ENCODE measurements around the gene CLIC4. TPM values are rescaled to one million over a fixed set of nuclear protein-coding genes. Genes with fewer than 3 reads are reported as not detected.
"Not testable (repeated sequence)": the region's sequence is repeated elsewhere in the genome, so short reads cannot be mapped to it uniquely, and the experiment has no call there.

The CLIC4 gene
- total and polyA plus RNA-seq, 2 donors (not counting 1 experiment from before 2014, with no cell fraction given): 28.5 to 123 TPM

DNA sequence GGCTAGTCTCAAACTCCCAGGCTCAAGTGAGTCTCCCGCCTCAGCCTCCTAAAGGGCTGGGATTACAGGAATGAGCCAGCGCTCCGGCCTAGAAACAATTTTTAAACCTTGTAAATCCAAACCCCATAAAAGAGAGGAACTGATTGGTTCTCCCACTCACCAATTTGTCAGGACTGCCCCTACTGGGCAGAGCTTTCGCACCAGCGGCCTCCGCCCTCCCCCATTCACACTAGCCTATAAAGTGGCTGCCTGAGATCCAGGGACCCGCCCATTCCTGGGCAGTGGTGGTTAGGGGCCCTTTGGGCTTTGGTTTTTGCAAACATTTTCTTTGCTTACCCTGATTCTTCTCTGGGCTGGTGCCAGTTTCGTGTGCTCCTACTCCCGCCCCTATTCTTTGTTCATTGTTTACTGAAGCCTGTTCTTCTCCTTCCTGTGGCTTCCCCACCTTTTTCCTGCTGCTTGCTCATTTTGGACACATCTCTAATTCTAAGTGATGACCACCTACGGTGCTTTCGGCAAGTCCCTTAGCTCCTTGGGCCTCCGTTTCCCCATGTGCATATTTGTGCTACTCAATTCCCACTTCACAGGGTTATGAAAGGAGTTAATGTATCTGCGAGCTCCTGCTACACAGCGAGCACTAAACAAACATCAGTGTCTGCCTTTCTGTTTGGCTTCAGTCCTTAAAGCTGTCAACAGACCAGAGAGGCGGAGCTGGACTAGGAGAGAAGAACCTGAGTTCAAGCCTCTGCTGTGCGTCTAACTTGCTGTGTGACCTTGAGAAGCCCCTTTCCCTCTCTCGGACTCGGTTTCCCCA lies 39.8 kb upstream of the CLIC4 start:
- TF ChIP-seq EZH2 (IDR thresholded peaks at IDR 0.05; ENCODE audit: borderline replicate concordance, insufficient read depth, low read depth, low read length, poor library complexity, severe bottlenecking): no peak
- TF ChIP-seq, protein P1, sequence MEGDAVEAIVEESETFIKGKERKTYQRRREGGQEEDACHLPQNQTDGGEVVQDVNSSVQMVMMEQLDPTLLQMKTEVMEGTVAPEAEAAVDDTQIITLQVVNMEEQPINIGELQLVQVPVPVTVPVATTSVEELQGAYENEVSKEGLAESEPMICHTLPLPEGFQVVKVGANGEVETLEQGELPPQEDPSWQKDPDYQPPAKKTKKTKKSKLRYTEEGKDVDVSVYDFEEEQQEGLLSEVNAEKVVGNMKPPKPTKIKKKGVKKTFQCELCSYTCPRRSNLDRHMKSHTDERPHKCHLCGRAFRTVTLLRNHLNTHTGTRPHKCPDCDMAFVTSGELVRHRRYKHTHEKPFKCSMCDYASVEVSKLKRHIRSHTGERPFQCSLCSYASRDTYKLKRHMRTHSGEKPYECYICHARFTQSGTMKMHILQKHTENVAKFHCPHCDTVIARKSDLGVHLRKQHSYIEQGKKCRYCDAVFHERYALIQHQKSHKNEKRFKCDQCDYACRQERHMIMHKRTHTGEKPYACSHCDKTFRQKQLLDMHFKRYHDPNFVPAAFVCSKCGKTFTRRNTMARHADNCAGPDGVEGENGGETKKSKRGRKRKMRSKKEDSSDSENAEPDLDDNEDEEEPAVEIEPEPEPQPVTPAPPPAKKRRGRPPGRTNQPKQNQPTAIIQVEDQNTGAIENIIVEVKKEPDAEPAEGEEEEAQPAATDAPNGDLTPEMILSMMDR (IDR thresholded peaks at IDR 0.05): no peak
- peak overlapping the region in 1 of 2 donors; percentile 1 for H3K27ac ChIP-seq (ENCODE audit: low read length in 2 of 2)
- no peaks in the 10 kb centered on the region for H3K9me3 Mint-ChIP-seq (ENCODE audit: insufficient read depth)
- H3K27me3 ChIP-seq (replicated peaks in 1 of 4; ENCODE audit: control extremely low read depth in 1 of 4, control insufficient read depth in 3 of 4, insufficient read depth in 4 of 4, low read length in 3 of 4): no peaks in the 10 kb centered on the region
- CTCF ChIA-PET: interaction anchor here (1.2 kb wide), 1 partner anchor 17 kb away, joined by 4 read pairs; no protein-coding TSS in a partner anchor
- intact Hi-C loops (cut with micrococcal nuclease): no loop called here
- peak overlapping the region; percentile 15 for H3K9ac ChIP-seq (ENCODE audit: low read length)
- H2AFZ ChIP-seq (ENCODE audit: insufficient read depth, low read depth, low read length, poor library complexity, severe bottlenecking): peak overlapping the region; percentile 51
- DNase-seq (peak; percentile 63), ATAC-seq (ENCODE audit: low read depth) (peak; percentile 87)
- H3K9me3 ChIP-seq (ENCODE audit: control extremely low read depth in 1 of 3, control insufficient read depth in 2 of 3, insufficient read depth in 1 of 3, low read length in 2 of 3): no peaks in the 10 kb centered on the region
- peaks cover 10% of the 10 kb centered on the region for H3K4me1 Mint-ChIP-seq
- H3K27me3 Mint-ChIP-seq: no peaks in the 10 kb centered on the region
- peak overlapping the region in 3 of 5 experiments; percentile 8 to 34 (median 22) for H3K4me3 ChIP-seq (ENCODE audit: control extremely low read depth in 1 of 5, extremely low read depth in 1 of 5, insufficient read depth in 1 of 5, low read depth in 2 of 5, low read length in 4 of 5)
- peak overlapping the region; percentile 47 for H3K4me2 ChIP-seq (replicated peaks; ENCODE audit: low read depth, low read length, poor library complexity, severe bottlenecking)
- POLR2A ChIA-PET: interaction anchor here (0.6 to 1.8 kb wide), 2 partner anchors 18 to 40 kb away, joined by 3 to 5 read pairs; partner anchors contain the start of gene CLIC4
- peak overlapping the region; percentile 35 for H3K4me3 Mint-ChIP-seq
- H3K4me1 ChIP-seq (ENCODE audit: control insufficient read depth in 2 of 2, insufficient read depth in 2 of 2, low read length in 2 of 2): peaks cover 11% of the 10 kb centered on the region in 2 donors
- no peaks in the 10 kb centered on the region for H4K20me1 ChIP-seq (ENCODE audit: control insufficient read depth, insufficient read depth, low read length, poor library complexity, severe bottlenecking)
- H3K27ac Mint-ChIP-seq: peak overlapping the region; percentile 18
- H3K79me2 ChIP-seq (ENCODE audit: control insufficient read depth, insufficient read depth, low read length): no peaks in the 10 kb centered on the region
- no peaks in the 10 kb centered on the region for H3K36me3 ChIP-seq (replicated peaks in 1 of 2; ENCODE audit: control extremely low read depth in 1 of 2, control insufficient read depth in 1 of 2, extremely low read depth in 1 of 2, insufficient read depth in 2 of 2, low read length in 1 of 2)
- WGBS (ENCODE audit: insufficient coverage): 45% methylated on average over 11 of the region's 18 CpGs

- H3K27me3 ChIP-seq (replicated peaks in 1 of 4; ENCODE audit: control extremely low read depth in 1 of 4, control insufficient read depth in 3 of 4, insufficient read depth in 4 of 4, low read length in 3 of 4); H3K27ac ChIP-seq (ENCODE audit: low read length in 2 of 2); H3K79me2 ChIP-seq (ENCODE audit: control insufficient read depth, insufficient read depth, low read length); H2AFZ ChIP-seq (ENCODE audit: insufficient read depth, low read depth, low read length, poor library complexity, severe bottlenecking); H4K20me1 ChIP-seq (ENCODE audit: control insufficient read depth, insufficient read depth, low read length, poor library complexity, severe bottlenecking); ATAC-seq (ENCODE audit: low read depth); intact Hi-C loops (cut with micrococcal nuclease); H3K27ac Mint-ChIP-seq; POLR2A ChIA-PET; H3K4me2 ChIP-seq (replicated peaks; ENCODE audit: low read depth, low read length, poor library complexity, severe bottlenecking); H3K9me3 Mint-ChIP-seq (ENCODE audit: insufficient read depth); H3K27me3 Mint-ChIP-seq; H3K9me3 ChIP-seq (ENCODE audit: control extremely low read depth in 1 of 3, control insufficient read depth in 2 of 3, insufficient read depth in 1 of 3, low read length in 2 of 3); H3K4me3 Mint-ChIP-seq; H3K36me3 ChIP-seq (replicated peaks in 1 of 2; ENCODE audit: control extremely low read depth in 1 of 2, control insufficient read depth in 1 of 2, extremely low read depth in 1 of 2, insufficient read depth in 2 of 2, low read length in 1 of 2); DNase-seq: not testable (repeated sequence)
- Histone ChIP-seq H3K4me3 (ENCODE audit: control extremely low read depth in 1 of 5, extremely low read depth in 1 of 5, insufficient read depth in 1 of 5, low read depth in 2 of 5, low read length in 4 of 5) (peak overlapping the region in 1 of 5 experiments; percentile 34), H3K9ac (ENCODE audit: low read length) (peak overlapping the region; percentile 15), H3K4me1 (ENCODE audit: control insufficient read depth in 2 of 2, insufficient read depth in 2 of 2, low read length in 2 of 2) (peaks cover 11% of the 10 kb centered on the region in 2 donors)
- 96% methylated on average over 7 of the region's 9 CpGs for WGBS (ENCODE audit: insufficient coverage)
- CTCF ChIA-PET: interaction anchor here (1.2 kb wide), 1 partner anchor 18 kb away, joined by 4 read pairs; no protein-coding TSS in a partner anchor
- peaks cover 10% of the 10 kb centered on the region for H3K4me1 Mint-ChIP-seq
Measured at GRCh38 chr1:24706074-24706389, 39.2 kb upstream of the CLIC4 start.

All from B cell (primary cell).